Measurements from ENCODE around the gene ZPLD1.

ZPLD1 gene

GRCh38 chr3:102492300-102492699, 57.5 kb downstream of the ZPLD1 start:
- H3K27ac ChIP-seq (ENCODE audit: low read length) = no peak overlapping the region

GRCh38 chr3:102497571-102497970, 62.8 kb downstream of the ZPLD1 start:
- H3K27me3 ChIP-seq (ENCODE audit: insufficient read depth, low read length) = no peaks in the 10 kb centered on the region
- H3K4me1 ChIP-seq (ENCODE audit: insufficient read depth, low read length) = no peaks in the 10 kb centered on the region
- H3K4me3 ChIP-seq (ENCODE audit: low read length) = no peak overlapping the region
- H3K9ac ChIP-seq (ENCODE audit: low read depth, low read length) = no peak overlapping the region
- H3K9me3 ChIP-seq (ENCODE audit: insufficient read depth, low read depth, low read length) = no peaks in the 10 kb centered on the region
- H3K27ac ChIP-seq (ENCODE audit: low read length) = no peak overlapping the region
- H3K36me3 ChIP-seq (ENCODE audit: insufficient read depth, low read depth, low read length) = no peaks in the 10 kb centered on the region

More at GRCh38 chr3:102492300-102492699, 57.5 kb downstream of the ZPLD1 start:
- no peaks in the 10 kb centered on the region for H3K9me3 ChIP-seq (ENCODE audit: insufficient read depth, low read depth, low read length)
- H3K4me3 ChIP-seq (ENCODE audit: low read length) = no peak overlapping the region
- no peaks in the 10 kb centered on the region for H3K27me3 ChIP-seq (ENCODE audit: insufficient read depth, low read length)
- H3K36me3 ChIP-seq (ENCODE audit: insufficient read depth, low read depth, low read length) = no peaks in the 10 kb centered on the region
- no peaks in the 10 kb centered on the region for H3K4me1 ChIP-seq (ENCODE audit: insufficient read depth, low read length)
- no peak overlapping the region for H3K9ac ChIP-seq (ENCODE audit: low read depth, low read length)

DNA sequence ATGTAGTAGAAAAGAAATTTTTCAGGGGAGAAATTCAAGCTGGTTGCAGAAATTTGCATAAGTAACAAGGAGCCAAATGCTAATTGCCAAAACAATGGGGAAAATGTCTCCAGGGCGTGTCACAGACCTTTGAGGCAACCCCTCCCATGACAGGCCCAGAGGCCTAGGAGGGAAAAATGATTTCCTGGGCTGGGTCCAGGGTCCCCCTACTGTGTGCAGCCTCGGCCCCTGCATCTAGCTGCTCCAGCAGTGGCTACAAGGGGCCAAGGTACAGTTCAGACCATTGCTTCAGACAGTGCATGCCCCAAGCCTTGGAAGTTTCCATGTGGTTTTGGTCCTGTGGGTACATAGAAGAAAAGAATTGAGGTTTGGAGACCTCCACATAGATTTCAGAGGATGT, 70.7 kb downstream of the ZPLD1 start:
- no peak overlapping the region for H3K27ac ChIP-seq (ENCODE audit: low read length)
- no peak overlapping the region for H3K4me3 ChIP-seq (ENCODE audit: low read length)
- no peaks in the 10 kb centered on the region for H3K36me3 ChIP-seq (ENCODE audit: insufficient read depth, low read depth, low read length)
- H3K9ac ChIP-seq (ENCODE audit: low read depth, low read length) = no peak overlapping the region
- H3K9me3 ChIP-seq (ENCODE audit: insufficient read depth, low read depth, low read length) = peaks cover 13% of the 10 kb centered on the region
- H3K27me3 ChIP-seq (ENCODE audit: insufficient read depth, low read length) = no peaks in the 10 kb centered on the region
- H3K4me1 ChIP-seq (ENCODE audit: insufficient read depth, low read length) = no peaks in the 10 kb centered on the region

DNA sequence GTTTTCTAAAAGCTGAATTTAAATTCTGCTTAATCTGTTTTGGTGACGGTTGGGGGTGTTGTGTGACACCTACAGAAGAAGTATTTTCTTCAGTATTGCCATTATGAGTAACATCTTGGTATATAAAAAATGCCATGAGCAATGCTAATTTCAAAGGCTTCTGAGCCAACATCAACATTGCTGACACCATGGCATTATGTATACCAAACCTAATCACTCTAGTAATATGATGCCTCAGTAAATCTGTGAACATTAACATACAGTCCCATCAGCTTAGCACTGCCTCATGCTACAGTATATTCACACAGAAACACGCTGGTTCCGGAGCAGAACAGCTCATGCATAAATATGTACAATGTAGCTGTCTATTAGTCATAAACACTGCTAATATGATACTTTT, 75.8 kb downstream of the ZPLD1 start:
- no peak overlapping the region for H3K4me3 ChIP-seq (ENCODE audit: low read length)
- H3K27ac ChIP-seq (ENCODE audit: low read length) = no peak overlapping the region
- H3K4me1 ChIP-seq (ENCODE audit: insufficient read depth, low read length) = no peaks in the 10 kb centered on the region
- no peaks in the 10 kb centered on the region for H3K36me3 ChIP-seq (ENCODE audit: insufficient read depth, low read depth, low read length)
- no peak overlapping the region for H3K9ac ChIP-seq (ENCODE audit: low read depth, low read length)
- no peaks in the 10 kb centered on the region for H3K27me3 ChIP-seq (ENCODE audit: insufficient read depth, low read length)
- H3K9me3 ChIP-seq (ENCODE audit: insufficient read depth, low read depth, low read length) = peaks cover 10% of the 10 kb centered on the region

GRCh38 chr3:102511168-102511567, 76.4 kb downstream of the ZPLD1 start:
- H3K36me3 ChIP-seq (ENCODE audit: insufficient read depth, low read depth, low read length) = no peaks in the 10 kb centered on the region
- H3K27me3 ChIP-seq (ENCODE audit: insufficient read depth, low read length) = no peaks in the 10 kb centered on the region
- H3K27ac ChIP-seq (ENCODE audit: low read length) = no peak overlapping the region
- no peaks in the 10 kb centered on the region for H3K4me1 ChIP-seq (ENCODE audit: insufficient read depth, low read length)
- H3K4me3 ChIP-seq (ENCODE audit: low read length) = no peak overlapping the region
- H3K9ac ChIP-seq (ENCODE audit: low read depth, low read length) = no peak overlapping the region
- peaks cover 5% of the 10 kb centered on the region; the same call in 1 of the 2 replicates for H3K9me3 ChIP-seq (ENCODE audit: insufficient read depth, low read depth, low read length)

DNA sequence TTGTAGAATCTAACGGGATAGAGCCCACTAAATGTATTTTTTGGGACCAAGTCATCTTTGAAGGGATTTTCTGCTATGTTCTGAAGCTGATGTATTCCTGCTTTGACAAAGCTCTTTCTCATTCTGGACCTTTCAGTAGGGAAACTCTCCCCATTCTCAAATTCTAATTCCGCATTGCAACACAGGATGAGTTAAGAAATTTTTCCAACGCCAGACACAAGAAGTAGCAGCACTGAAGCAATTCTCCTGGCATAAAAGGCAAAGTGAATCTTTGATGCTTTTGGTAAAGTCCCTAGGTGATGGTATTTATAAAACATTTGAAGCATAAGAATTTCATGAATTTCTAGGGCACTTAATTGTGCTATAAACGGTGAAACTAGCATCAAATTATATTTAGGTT, 76.8 kb downstream of the ZPLD1 start:
- Histone ChIP-seq H3K27me3 (ENCODE audit: insufficient read depth, low read length) (no peaks in the 10 kb centered on the region), H3K36me3 (ENCODE audit: insufficient read depth, low read depth, low read length) (no peaks in the 10 kb centered on the region), H3K4me1 (ENCODE audit: insufficient read depth, low read length) (no peaks in the 10 kb centered on the region), H3K9me3 (ENCODE audit: insufficient read depth, low read depth, low read length) (0 out of 2 replicates have a peak, but pooled peaks cover under 1% of the 10 kb centered on the region), H3K9ac (ENCODE audit: low read depth, low read length) (no peak overlapping the region), H3K4me3 (ENCODE audit: low read length) (no peak overlapping the region), H3K27ac (ENCODE audit: low read length) (no peak overlapping the region)

- H3K27me3 ChIP-seq (ENCODE audit: insufficient read depth, low read length) = no peaks in the 10 kb centered on the region
- no peaks in the 10 kb centered on the region for H3K4me1 ChIP-seq (ENCODE audit: insufficient read depth, low read length)
- H3K4me3 ChIP-seq (ENCODE audit: low read length) = no peak overlapping the region
- H3K27ac ChIP-seq (ENCODE audit: low read length) = no peak overlapping the region
- no peaks in the 10 kb centered on the region for H3K36me3 ChIP-seq (ENCODE audit: insufficient read depth, low read depth, low read length)
- no peak overlapping the region for H3K9ac ChIP-seq (ENCODE audit: low read depth, low read length)
- H3K9me3 ChIP-seq (ENCODE audit: insufficient read depth, low read depth, low read length) = no peaks in the 10 kb centered on the region
Observed at GRCh38 chr3:102512734-102513504, 78.1 kb downstream of the ZPLD1 start.

GRCh38 chr3:102514241-102514640, 79.4 kb downstream of the ZPLD1 start:
- Histone ChIP-seq H3K4me1 (ENCODE audit: insufficient read depth, low read length) (no peaks in the 10 kb centered on the region), H3K27ac (ENCODE audit: low read length) (no peak overlapping the region), H3K9me3 (ENCODE audit: insufficient read depth, low read depth, low read length) (no peaks in the 10 kb centered on the region), H3K27me3 (ENCODE audit: insufficient read depth, low read length) (no peaks in the 10 kb centered on the region), H3K36me3 (ENCODE audit: insufficient read depth, low read depth, low read length) (no peaks in the 10 kb centered on the region), H3K9ac (ENCODE audit: low read depth, low read length) (no peak overlapping the region), H3K4me3 (ENCODE audit: low read length) (no peak overlapping the region)

- no peaks in the 10 kb centered on the region for H3K36me3 ChIP-seq (ENCODE audit: insufficient read depth, low read depth, low read length)
- H3K9ac ChIP-seq (ENCODE audit: low read depth, low read length) = no peak overlapping the region
- H3K27me3 ChIP-seq (ENCODE audit: insufficient read depth, low read length) = no peaks in the 10 kb centered on the region
- H3K4me1 ChIP-seq (ENCODE audit: insufficient read depth, low read length) = no peaks in the 10 kb centered on the region
- H3K4me3 ChIP-seq (ENCODE audit: low read length) = no peak overlapping the region
- no peak overlapping the region for H3K27ac ChIP-seq (ENCODE audit: low read length)
- no peaks in the 10 kb centered on the region for H3K9me3 ChIP-seq (ENCODE audit: insufficient read depth, low read depth, low read length)
Observed at GRCh38 chr3:102521246-102521645, 86.4 kb downstream of the ZPLD1 start.

GRCh38 chr3:102525624-102526023, 90.8 kb downstream of the ZPLD1 start:
- Histone ChIP-seq H3K27ac (ENCODE audit: low read length) (no peak overlapping the region), H3K9me3 (ENCODE audit: insufficient read depth, low read depth, low read length) (no peaks in the 10 kb centered on the region), H3K36me3 (ENCODE audit: insufficient read depth, low read depth, low read length) (no peaks in the 10 kb centered on the region), H3K27me3 (ENCODE audit: insufficient read depth, low read length) (no peaks in the 10 kb centered on the region), H3K9ac (ENCODE audit: low read depth, low read length) (no peak overlapping the region), H3K4me3 (ENCODE audit: low read length) (no peak overlapping the region), H3K4me1 (ENCODE audit: insufficient read depth, low read length) (no peaks in the 10 kb centered on the region)

GRCh38 chr3:102526865-102527264, 92.0 kb downstream of the ZPLD1 start:
- no peaks in the 10 kb centered on the region for H3K36me3 ChIP-seq (ENCODE audit: insufficient read depth, low read depth, low read length)
- H3K27ac ChIP-seq (ENCODE audit: low read length) = no peak overlapping the region
- no peaks in the 10 kb centered on the region for H3K4me1 ChIP-seq (ENCODE audit: insufficient read depth, low read length)
- no peak overlapping the region for H3K9ac ChIP-seq (ENCODE audit: low read depth, low read length)
- H3K9me3 ChIP-seq (ENCODE audit: insufficient read depth, low read depth, low read length) = no peaks in the 10 kb centered on the region
- H3K27me3 ChIP-seq (ENCODE audit: insufficient read depth, low read length) = no peaks in the 10 kb centered on the region
- no peak overlapping the region for H3K4me3 ChIP-seq (ENCODE audit: low read length)

GRCh38 chr3:102528727-102529126, 93.9 kb downstream of the ZPLD1 start:
- no peaks in the 10 kb centered on the region for H3K27me3 ChIP-seq (ENCODE audit: insufficient read depth, low read length)
- H3K9me3 ChIP-seq (ENCODE audit: insufficient read depth, low read depth, low read length) = no peaks in the 10 kb centered on the region
- no peak overlapping the region for H3K27ac ChIP-seq (ENCODE audit: low read length)
- H3K36me3 ChIP-seq (ENCODE audit: insufficient read depth, low read depth, low read length) = no peaks in the 10 kb centered on the region
- H3K4me3 ChIP-seq (ENCODE audit: low read length) = no peak overlapping the region
- no peak overlapping the region for H3K9ac ChIP-seq (ENCODE audit: low read depth, low read length)
- no peaks in the 10 kb centered on the region for H3K4me1 ChIP-seq (ENCODE audit: insufficient read depth, low read length)

All from iPS-20b (cell line).